HEK293 (cell line): ENCODE results near the gene CAMKMT.

Experiments used
- CTCF ChIA-PET: fragments of 350-600 bp; formaldehyde crosslinking; extraction: SDS; loops from one replicate; lab custom pipeline; 2021; ENCODE audit warnings: antibody characterized with exemption; lab: Yijun Ruan, JAX
- POLR2A ChIA-PET: fragments of 300-600 bp; formaldehyde crosslinking; extraction: SDS; loops from one replicate; lab custom pipeline; 2020; ENCODE audit warnings: antibody characterized with exemption, inconsistent platforms; lab: Yijun Ruan, JAX
- H3K27ac ChIP-seq: fragments of 200-500 bp; sonication (Bioruptor generic); 2 replicates; pipeline ENCODE4 v1.5.1; 2014; ENCODE audit warnings: low read depth, low read length, control low read depth, inconsistent platforms; ENCODE audit errors: extremely low read depth
- H3K36me3 ChIP-seq, 2 experiments: fragments of 200-500 bp in 1 of 2; sonication (Bioruptor generic) in 1 of 2; 1 replicate in 1 of 2; 2 replicates in 1 of 2; pipeline ENCODE4 v1.5.1; 2014 to 2017; ENCODE audit warnings: inconsistent platforms in 2 of 2, low read length in 2 of 2; ENCODE audit not compliant: control insufficient read depth in 2 of 2, insufficient read depth in 1 of 2
- H3K4me1 ChIP-seq: fragments of 200-500 bp; sonication (Bioruptor generic); 2 replicates; pipeline ENCODE4 v1.5.1; 2014; ENCODE audit warnings: mild to moderate bottlenecking, low read length, inconsistent platforms; ENCODE audit not compliant: control insufficient read depth, insufficient read depth
- H3K4me3 ChIP-seq: 2 replicates; pipeline ENCODE4 v1.5.1; 2011; ENCODE audit warnings: low read depth, mild to moderate bottlenecking, control low read depth, low read length, moderate library complexity
- H3K9me3 ChIP-seq: fragments of 200-500 bp; sonication (Bioruptor generic); 2 replicates; pipeline ENCODE4 v1.5.1; 2014; ENCODE audit warnings: low read depth, low read length, inconsistent platforms; ENCODE audit not compliant: control insufficient read depth, insufficient read depth
- BCL11A ChIP-seq: fragments of 450-650 bp; formaldehyde crosslinking; IDR thresholded peaks from 2 replicates; pipeline ENCODE4 v1.5.1; 2016; ENCODE audit warnings: low read depth, missing biosample characterization, missing genetic modification characterization
- KLF8 ChIP-seq: fragments of 450-650 bp; formaldehyde crosslinking; IDR thresholded peaks from 2 replicates; pipeline ENCODE4 v1.5.1; 2016; ENCODE audit warnings: missing biosample characterization, missing genetic modification characterization
- OVOL3 ChIP-seq: fragments of 450-650 bp; formaldehyde crosslinking; IDR thresholded peaks from 2 replicates; pipeline ENCODE4 v1.5.1; 2016; ENCODE audit warnings: missing biosample characterization, missing genetic modification characterization
- PRDM4 ChIP-seq: fragments of 450-650 bp; formaldehyde crosslinking; IDR thresholded peaks from 2 replicates; pipeline ENCODE4 v1.5.1; 2017; ENCODE audit warnings: missing biosample characterization, missing genetic modification characterization
- SCRT1 ChIP-seq: fragments of 450-650 bp; formaldehyde crosslinking; IDR thresholded peaks from 2 replicates; pipeline ENCODE4 v1.5.1; 2016; ENCODE audit warnings: missing biosample characterization, missing genetic modification characterization, borderline replicate concordance
- ZBTB26 ChIP-seq: fragments of 450-650 bp; formaldehyde crosslinking; optimal IDR thresholded peaks from 2 replicates; pipeline ENCODE3; 2016; ENCODE audit warnings: missing biosample characterization, mild to moderate bottlenecking, missing genetic modification characterization
- ZBTB8A ChIP-seq: fragments of 450-650 bp; formaldehyde crosslinking; IDR thresholded peaks from 2 replicates; pipeline ENCODE4 v1.5.1; 2016; ENCODE audit warnings: missing biosample characterization, missing genetic modification characterization
- ZFHX2 ChIP-seq: fragments of 450-650 bp; formaldehyde crosslinking; conservative IDR thresholded peaks from 2 replicates; pipeline ENCODE4 v1.5.1; 2016; ENCODE audit warnings: missing biosample characterization, missing genetic modification characterization
- ZNF133 ChIP-seq: fragments of 450-650 bp; formaldehyde crosslinking; IDR thresholded peaks from 2 replicates; pipeline ENCODE4 v1.5.1; 2016; ENCODE audit warnings: missing biosample characterization, missing genetic modification characterization
- ZNF48 ChIP-seq: fragments of 450-650 bp; formaldehyde crosslinking; IDR thresholded peaks from 2 replicates; pipeline ENCODE4 v1.5.1; 2016; ENCODE audit warnings: missing biosample characterization, missing genetic modification characterization
- ZNF513 ChIP-seq: fragments of 450-650 bp; IDR thresholded peaks from 2 replicates; pipeline ENCODE4 v1.5.1; 2018; ENCODE audit warnings: missing biosample characterization, missing genetic modification characterization
- ZNF521 ChIP-seq: fragments of 450-650 bp; formaldehyde crosslinking; IDR thresholded peaks from 2 replicates; pipeline ENCODE4 v1.5.1; 2017; ENCODE audit warnings: missing biosample characterization, mild to moderate bottlenecking, missing genetic modification characterization
- ZNF623 ChIP-seq: fragments of 450-650 bp; formaldehyde crosslinking; IDR thresholded peaks from 2 replicates; pipeline ENCODE4 v1.5.1; 2016; ENCODE audit warnings: missing biosample characterization, missing genetic modification characterization
- ZNF645 ChIP-seq: fragments of 450-650 bp; formaldehyde crosslinking; IDR thresholded peaks from 2 replicates; pipeline ENCODE4; 2016; ENCODE audit warnings: missing biosample characterization, missing genetic modification characterization
- ZNF747 ChIP-seq: fragments of 450-650 bp; formaldehyde crosslinking; IDR thresholded peaks from 2 replicates; pipeline ENCODE4 v1.5.1; 2016; ENCODE audit warnings: missing biosample characterization, missing genetic modification characterization
- ZNF768 ChIP-seq: fragments of 450-650 bp; formaldehyde crosslinking; IDR thresholded peaks from 2 replicates; pipeline ENCODE4 v1.5.1; 2018; ENCODE audit warnings: missing biosample characterization, mild to moderate bottlenecking, missing genetic modification characterization
- ZNF830 ChIP-seq: fragments of 450-650 bp; IDR thresholded peaks from 2 replicates; pipeline ENCODE4 v1.5.0; 2018; ENCODE audit warnings: missing biosample characterization, missing genetic modification characterization, low read depth, mild to moderate bottlenecking, moderate library complexity
- ZNF837 ChIP-seq: fragments of 450-650 bp; formaldehyde crosslinking; IDR thresholded peaks from 2 replicates; pipeline ENCODE4 v1.5.1; 2016; ENCODE audit warnings: missing biosample characterization, missing genetic modification characterization

The CAMKMT gene

GRCh38 chr2:44813165-44813564 lies 451.4 kb downstream of the CAMKMT start:
- no peak for TF ChIP-seq ZNF623 (tag by site-specific recombination)
- TF ChIP-seq ZBTB26 = no peak
- TF ChIP-seq ZNF645 (tag by site-specific recombination) = no peak
- no peak for TF ChIP-seq PRDM4 (tag by site-specific recombination)
- no peak for TF ChIP-seq ZNF521
- TF ChIP-seq BCL11A (tag by site-specific recombination) = no peak
- TF ChIP-seq ZNF830 (tag by site-specific recombination) = no peak
- no peaks in the 10 kb centered on the region for H3K9me3 ChIP-seq
- CTCF ChIA-PET = no interaction called here

GRCh38 chr2:44813658-44814057 lies 451.9 kb downstream of the CAMKMT start:
- Histone ChIP-seq H3K4me1 (no peaks in the 10 kb centered on the region), H3K9me3 (no peaks in the 10 kb centered on the region), H3K36me3 (no peaks in the 10 kb centered on the region), H3K4me3 (no peak overlapping the region)
- CTCF ChIA-PET = no interaction called here
- TF ChIP-seq ZNF768 (tag by site-specific recombination) = no peak
- TF ChIP-seq KLF8 (tag by site-specific recombination) = no peak
- TF ChIP-seq SCRT1 (tag by site-specific recombination) = no peak
- TF ChIP-seq BCL11A (tag by site-specific recombination) = no peak
- TF ChIP-seq ZNF48 (tag by site-specific recombination) = no peak
- TF ChIP-seq ZFHX2 = no peak
- no peak for TF ChIP-seq ZBTB8A
- TF ChIP-seq ZNF133 = no peak
- no peak for TF ChIP-seq OVOL3 (tag by site-specific recombination)
- no peak for TF ChIP-seq ZNF747 (tag by site-specific recombination)
- no peak for TF ChIP-seq ZNF837 (tag by site-specific recombination)
- no peak for TF ChIP-seq ZNF513
- TF ChIP-seq, all 188 proteins: peak for 0
- no peak overlapping the region for H3K27ac ChIP-seq
- POLR2A ChIA-PET = no interaction called here

More at GRCh38 chr2:44813165-44813564, 451.4 kb downstream of the CAMKMT start:
- POLR2A ChIA-PET = no interaction called here
- H3K27ac ChIP-seq = no peak overlapping the region
- H3K4me1 ChIP-seq = no peaks in the 10 kb centered on the region
- H3K36me3 ChIP-seq = no peaks in the 10 kb centered on the region
- H3K4me3 ChIP-seq = no peak overlapping the region
